ENCODE results near the gene GPR108. TPM values are rescaled to one million over a fixed set of nuclear protein-coding genes. Genes with fewer than 3 reads are reported as not detected.

Gene GPR108
- polyA plus RNA-seq, 1 of the 3 experiments (the other 2 are of a cell fraction) = 54.2 TPM

DNA sequence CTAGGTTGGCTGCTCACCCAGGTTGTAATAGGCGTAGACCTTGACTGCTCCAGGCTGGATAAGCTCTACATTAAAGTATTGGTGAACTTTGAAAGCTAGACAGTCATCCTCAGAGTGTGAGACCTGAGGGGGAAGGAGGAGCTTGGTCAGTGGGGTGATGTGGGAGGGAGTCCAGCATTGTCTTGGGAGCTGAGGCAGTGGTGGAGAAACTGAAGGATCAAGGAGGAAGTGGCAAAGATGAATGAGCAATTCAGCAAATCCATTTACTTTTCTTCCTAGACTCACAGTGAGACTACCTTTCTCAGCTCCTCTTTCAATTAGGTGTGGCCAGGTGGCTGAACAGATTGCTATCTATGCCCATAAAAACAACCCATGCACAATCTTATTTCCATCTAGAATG lies 57.2 kb downstream of the GPR108 start (continued):
- TF ChIP-seq, protein P1, sequence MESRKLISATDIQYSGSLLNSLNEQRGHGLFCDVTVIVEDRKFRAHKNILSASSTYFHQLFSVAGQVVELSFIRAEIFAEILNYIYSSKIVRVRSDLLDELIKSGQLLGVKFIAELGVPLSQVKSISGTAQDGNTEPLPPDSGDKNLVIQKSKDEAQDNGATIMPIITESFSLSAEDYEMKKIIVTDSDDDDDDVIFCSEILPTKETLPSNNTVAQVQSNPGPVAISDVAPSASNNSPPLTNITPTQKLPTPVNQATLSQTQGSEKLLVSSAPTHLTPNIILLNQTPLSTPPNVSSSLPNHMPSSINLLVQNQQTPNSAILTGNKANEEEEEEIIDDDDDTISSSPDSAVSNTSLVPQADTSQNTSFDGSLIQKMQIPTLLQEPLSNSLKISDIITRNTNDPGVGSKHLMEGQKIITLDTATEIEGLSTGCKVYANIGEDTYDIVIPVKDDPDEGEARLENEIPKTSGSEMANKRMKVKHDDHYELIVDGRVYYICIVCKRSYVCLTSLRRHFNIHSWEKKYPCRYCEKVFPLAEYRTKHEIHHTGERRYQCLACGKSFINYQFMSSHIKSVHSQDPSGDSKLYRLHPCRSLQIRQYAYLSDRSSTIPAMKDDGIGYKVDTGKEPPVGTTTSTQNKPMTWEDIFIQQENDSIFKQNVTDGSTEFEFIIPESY (IDR thresholded peaks at IDR 0.05; ENCODE audit: borderline replicate concordance, low read depth) = no peak
- no peak for TF ChIP-seq GABPA (IDR thresholded peaks at IDR 0.05; ENCODE audit: low read depth)
- no peak for TF ChIP-seq SMC3 (IDR thresholded peaks at IDR 0.05; ENCODE audit: low read depth, low read length)
- no peak for TF ChIP-seq GATA2 (CRISPR knock-in tag; IDR thresholded peaks at IDR 0.05)
- TF ChIP-seq, protein P2, sequence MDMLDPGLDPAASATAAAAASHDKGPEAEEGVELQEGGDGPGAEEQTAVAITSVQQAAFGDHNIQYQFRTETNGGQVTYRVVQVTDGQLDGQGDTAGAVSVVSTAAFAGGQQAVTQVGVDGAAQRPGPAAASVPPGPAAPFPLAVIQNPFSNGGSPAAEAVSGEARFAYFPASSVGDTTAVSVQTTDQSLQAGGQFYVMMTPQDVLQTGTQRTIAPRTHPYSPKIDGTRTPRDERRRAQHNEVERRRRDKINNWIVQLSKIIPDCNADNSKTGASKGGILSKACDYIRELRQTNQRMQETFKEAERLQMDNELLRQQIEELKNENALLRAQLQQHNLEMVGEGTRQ (IDR thresholded peaks at IDR 0.05; ENCODE audit: borderline replicate concordance, low read depth, low read length) = no peak

Other genes starting within 250 kb of the GPR108 start
- 2.3 and 4.5 TPM in 2 replicates for gene TUBB4A, start 235.3 kb downstream of the GPR108 start, polyA plus RNA-seq (2012; rRNA removed)
- 9.9 and 10.7 TPM in 2 replicates for gene TNFSF9, start 206.6 kb downstream of the GPR108 start, polyA plus RNA-seq (2012; rRNA removed)
- gene CD70, start 146.4 kb downstream of the GPR108 start, polyA plus RNA-seq (2012; rRNA removed) = 117 and 142 TPM in 2 replicates
- gene TNFSF14, start 67.4 kb downstream of the GPR108 start, polyA plus RNA-seq (2012; rRNA removed) = not detected in 2 replicates
- gene C3, start 16.9 kb downstream of the GPR108 start, polyA plus RNA-seq (2012; rRNA removed) = 0.67 and 0.71 TPM in 2 replicates
- 35.4 and 42.9 TPM in 2 replicates for gene TRIP10, start 2.1 kb upstream of the GPR108 start, polyA plus RNA-seq (2012; rRNA removed)
- gene SH2D3A, start 29.9 kb upstream of the GPR108 start, polyA plus RNA-seq (2012; rRNA removed) = 0.35 and 0.42 TPM in 2 replicates
- gene VAV1, start 35.1 kb upstream of the GPR108 start, polyA plus RNA-seq (2012; rRNA removed) = 0.02 TPM in 1 of 2 replicates, not detected in the other
- 8.9 and 11.2 TPM in 2 replicates for gene ADGRE1, start 150.0 kb upstream of the GPR108 start, polyA plus RNA-seq (2012; rRNA removed)

Measured in SK-N-SH (cell line).